Vagina (tissue), 2 donors: ENCODE results near the gene MYO10. TPM values are rescaled to one million over a fixed set of nuclear protein-coding genes. Genes with fewer than 3 reads are reported as not detected.

Experiments
- DNase-seq, 2 donors: peaks; one replicate each; pipeline ENCODE4 v3.0.0-alpha.2; 2017; ENCODE audit errors: extremely low spot score in 2 of 2
- H3K27ac ChIP-seq: fragments of 200-600 bp; sonication (generic); one replicate; pipeline ENCODE4 v1.5.1; 2019
- H3K27me3 ChIP-seq: fragments of 200-600 bp; sonication (generic); one replicate; pipeline ENCODE4 v1.5.1; 2019
- H3K36me3 ChIP-seq, 2 donors: fragments of 200-600 bp; sonication (generic); one replicate each; pipeline ENCODE4 v1.5.1; 2017 to 2019
- H3K4me1 ChIP-seq: fragments of 200-600 bp; sonication (generic); one replicate; pipeline ENCODE4 v1.5.1; 2019
- H3K4me3 ChIP-seq, 2 donors: fragments of 200-600 bp; sonication (generic); 1 replicate in 1 of 2; 2 replicates in 1 of 2; pipeline ENCODE4 v1.5.1; 2016 to 2019
- H3K9me3 ChIP-seq: fragments of 200-600 bp; sonication (generic); one replicate; pipeline ENCODE4 v1.5.1; 2019
- CTCF ChIP-seq, 3 experiments: fragments of 450-650 bp in 2 of 3; fragments of 200-600 bp in 1 of 3; sonication (generic) in 1 of 3; IDR thresholded peaks; one replicate each; pipeline ENCODE4 v1.5.1; 2017 to 2019; ENCODE audit warnings: antibody characterized with exemption in 3 of 3, mild to moderate bottlenecking in 2 of 3, moderate library complexity in 2 of 3
- POLR2A ChIP-seq, 2 donors: fragments of 450-650 bp; IDR thresholded peaks; one replicate each; pipeline ENCODE4 v1.6.1; 2017; ENCODE audit warnings: antibody characterized with exemption in 2 of 2, mild to moderate bottlenecking in 2 of 2, moderate library complexity in 2 of 2
- POLR2AphosphoS5 ChIP-seq, 2 donors: sonication (generic); formaldehyde crosslinking; IDR thresholded peaks; one replicate each; pipeline ENCODE4 v1.9.0; 2017; ENCODE audit warnings: antibody characterized with exemption in 2 of 2, mild to moderate bottlenecking in 2 of 2, low read depth in 1 of 2; ENCODE audit not compliant: insufficient read depth in 1 of 2
- intact Hi-C: fragments of 100-400 bp; cut with DNase I; formaldehyde crosslinking; loops from one replicate; pipeline ENCODE4 v1.15.1; 2023
- total RNA-seq: library from RNA; depleted of rRNA; stranded (reverse); fragments of >200 nt; gene quantifications from one replicate; pipeline ENCODE4 v1.2.3, GENCODE V29; 2016

The MYO10 gene
- total RNA-seq, 1 donor from 2014 or later: 22.1 TPM

GRCh38 chr5:16810208-16810854, 125.8 kb downstream of the MYO10 start:
- TF ChIP-seq POLR2A (IDR thresholded peaks at IDR 0.05): no peak
- TF ChIP-seq CTCF (IDR thresholded peaks at IDR 0.05): no peak
- TF ChIP-seq POLR2AphosphoS5 (IDR thresholded peaks at IDR 0.05; ENCODE audit: insufficient read depth in 1 of 2, low read depth in 1 of 2): no peak
- H3K27ac ChIP-seq: no peak overlapping the region
- no peak overlapping the region for H3K4me3 ChIP-seq
- no peaks in the 10 kb centered on the region for H3K4me1 ChIP-seq
- DNase-seq: no peak
- intact Hi-C loops: no loop called here
- H3K36me3 ChIP-seq: no peaks in the 10 kb centered on the region
- H3K27me3 ChIP-seq: no peaks in the 10 kb centered on the region
- no peaks in the 10 kb centered on the region for H3K9me3 ChIP-seq

GRCh38 chr5:16809395-16810207, 126.5 kb downstream of the MYO10 start:
- Histone ChIP-seq H3K36me3 (no peaks in the 10 kb centered on the region), H3K4me1 (no peaks in the 10 kb centered on the region), H3K27me3 (no peaks in the 10 kb centered on the region), H3K27ac (no peak overlapping the region), H3K9me3 (no peaks in the 10 kb centered on the region), H3K4me3 (no peak overlapping the region)
- intact Hi-C loops: no loop called here
- TF ChIP-seq POLR2AphosphoS5 (IDR thresholded peaks at IDR 0.05; ENCODE audit: insufficient read depth in 1 of 2, low read depth in 1 of 2) (no peak), CTCF (IDR thresholded peaks at IDR 0.05) (no peak), POLR2A (IDR thresholded peaks at IDR 0.05) (no peak)
- DNase-seq: no peak

- intact Hi-C loops: no loop called here
- no peak for DNase-seq
- Histone ChIP-seq H3K27ac (no peak overlapping the region), H3K27me3 (no peaks in the 10 kb centered on the region), H3K4me3 (no peak overlapping the region), H3K9me3 (no peaks in the 10 kb centered on the region), H3K36me3 (no peaks in the 10 kb centered on the region), H3K4me1 (no peaks in the 10 kb centered on the region)
- TF ChIP-seq CTCF (IDR thresholded peaks at IDR 0.05) (no peak), POLR2A (IDR thresholded peaks at IDR 0.05) (no peak), POLR2AphosphoS5 (IDR thresholded peaks at IDR 0.05; ENCODE audit: insufficient read depth in 1 of 2, low read depth in 1 of 2) (no peak)
Measured at GRCh38 chr5:16809010-16809394, 127.1 kb downstream of the MYO10 start.

GRCh38 chr5:16808021-16808420, 128.1 kb downstream of the MYO10 start:
- Histone ChIP-seq H3K4me1 (no peaks in the 10 kb centered on the region), H3K27me3 (no peaks in the 10 kb centered on the region), H3K27ac (no peak overlapping the region), H3K4me3 (no peak overlapping the region), H3K36me3 (no peaks in the 10 kb centered on the region), H3K9me3 (no peaks in the 10 kb centered on the region)
- intact Hi-C loops: no loop called here
- no peak for DNase-seq
- no peak for TF ChIP-seq CTCF (IDR thresholded peaks at IDR 0.05)
- no peak for TF ChIP-seq POLR2A (IDR thresholded peaks at IDR 0.05)
- TF ChIP-seq POLR2AphosphoS5 (IDR thresholded peaks at IDR 0.05; ENCODE audit: insufficient read depth in 1 of 2, low read depth in 1 of 2): no peak

- DNase-seq: no peak
- Histone ChIP-seq H3K36me3 (no peaks in the 10 kb centered on the region), H3K27ac (no peak overlapping the region), H3K27me3 (no peaks in the 10 kb centered on the region), H3K9me3 (no peaks in the 10 kb centered on the region), H3K4me1 (no peaks in the 10 kb centered on the region), H3K4me3 (no peak overlapping the region)
- intact Hi-C loops: no loop called here
- no peak for TF ChIP-seq POLR2AphosphoS5 (IDR thresholded peaks at IDR 0.05; ENCODE audit: insufficient read depth in 1 of 2, low read depth in 1 of 2)
- no peak for TF ChIP-seq POLR2A (IDR thresholded peaks at IDR 0.05)
- TF ChIP-seq CTCF (IDR thresholded peaks at IDR 0.05): no peak
Measured at GRCh38 chr5:16807547-16807864, 128.6 kb downstream of the MYO10 start.
